MM.1S (cell line): ENCODE data around the gene ALB.

Source experiments
- CTCF ChIP-seq: fragments of 300-600 bp; sonication (generic); IDR thresholded peaks from 2 replicates; pipeline ENCODE4 v1.5.1; 2016; ENCODE audit warnings: antibody characterized with exemption, low read length, mixed read lengths
- EZH2 ChIP-seq: fragments of 300-600 bp; sonication (generic); optimal IDR thresholded peaks from 2 replicates; pipeline ENCODE3; 2017; ENCODE audit warnings: low read depth, mild to moderate bottlenecking, antibody characterized with exemption, low read length, mixed read lengths

DNA sequence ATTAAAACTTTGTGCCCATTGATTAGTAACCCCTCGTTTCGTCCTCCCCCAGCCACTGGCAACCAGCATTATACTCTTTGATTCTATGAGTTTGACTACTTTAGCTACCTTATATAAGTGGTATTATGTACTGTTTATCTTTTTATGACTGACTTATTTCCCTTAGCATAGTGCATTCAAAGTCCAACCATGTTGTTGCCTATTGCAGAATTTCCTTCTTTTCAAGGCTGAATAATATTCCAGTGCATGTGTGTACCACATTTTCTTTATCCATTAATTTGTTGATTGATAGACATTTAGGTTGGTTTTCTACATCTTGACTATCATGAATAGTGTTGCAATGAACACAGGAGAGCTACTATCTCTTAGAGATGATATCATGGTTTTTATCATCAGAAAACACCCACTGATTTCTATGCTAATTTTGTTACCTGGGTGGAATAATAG, 3.2 kb downstream of the ALB start:
- TF ChIP-seq CTCF (no peak), EZH2 (no peak)
